Occipital lobe (tissue), 2 donors: Measurements from ENCODE around the gene NFIX. TPM values are rescaled to one million over a fixed set of nuclear protein-coding genes. Genes with fewer than 3 reads are reported as not detected.
A peak's percentile ranks its signal among the peaks of the same experiment; 100 is the strongest.
"Not testable (repeated sequence)": the region's sequence is repeated elsewhere in the genome, so short reads cannot be mapped to it uniquely, and the experiment has no call there.

ENCODE experiments used
- DNase-seq: peaks from one replicate; lab custom pipeline; 2025; lab: John Stamatoyannopoulos, UW
- total RNA-seq: library from RNA; depleted of rRNA; stranded (reverse); fragments of >200 nt; gene quantifications from one replicate; pipeline ENCODE4 v1.2.3, GENCODE V29; 2014

The NFIX gene
- 124 TPM for total RNA-seq

GRCh38 chr19:12994701-12995595 is at the start of gene NFIX:
Gene NFIX (plus strand): TSS chr19:12995475. CDS start chr19:12995838, 363 bp downstream.
- peak; percentile 34 for DNase-seq

- peak; percentile 82 for DNase-seq
These were observed 49.7 kb upstream of the NFIX start, which contains the start of gene RAD23A for GRCh38 chr19:12945479-12946091. Gene RAD23A (plus strand): TSS chr19:12945862. CDS start chr19:12945949, 87 bp downstream.

GRCh38 chr19:12946092-12946721 is 49.1 kb upstream of the NFIX start:
- peak; percentile 35 for DNase-seq

GRCh38 chr19:12946731-12947496 is 48.4 kb upstream of the NFIX start:
- no peak for DNase-seq

GRCh38 chr19:12947702-12948611 is 47.3 kb upstream of the NFIX start:
- no peak for DNase-seq

GRCh38 chr19:12948612-12949362 is 46.5 kb upstream of the NFIX start:
- no peak for DNase-seq

- DNase-seq, result no peak
These were observed 45.7 kb upstream of the NFIX start for GRCh38 chr19:12949363-12950283.

- DNase-seq, result not testable (repeated sequence)
These were observed 43.2 kb upstream of the NFIX start for GRCh38 chr19:12952050-12952449.

- DNase-seq, result no peak
These were observed 42.7 kb upstream of the NFIX start for GRCh38 chr19:12952488-12953137.

GRCh38 chr19:12953138-12953798 is 42.0 kb upstream of the NFIX start:
- no peak for DNase-seq

GRCh38 chr19:12953799-12954611 is 41.3 kb upstream of the NFIX start:
- no peak for DNase-seq

GRCh38 chr19:12954612-12954962 is 40.7 kb upstream of the NFIX start:
- no peak for DNase-seq

GRCh38 chr19:12955575-12955974 is 39.7 kb upstream of the NFIX start:
- DNase-seq, result not testable (repeated sequence)

- no peak for DNase-seq
These were observed 39.3 kb upstream of the NFIX start for GRCh38 chr19:12955996-12956395.

- DNase-seq, result peak; percentile 60
These were observed 38.6 kb upstream of the NFIX start, which contains the start of gene GADD45GIP1 for GRCh38 chr19:12956446-12957388. Gene GADD45GIP1 (minus strand): TSS chr19:12957223. CDS start chr19:12957212, 11 bp downstream.
